ENCODE data around the gene RRP15. TPM values are rescaled to one million over a fixed set of nuclear protein-coding genes. Genes with fewer than 3 reads are reported as not detected.
A peak's percentile ranks its signal among the peaks of the same experiment; 100 is the strongest.

RRP15 gene
- total and polyA plus RNA-seq, 9 of the 15 experiments (the other 6 are each of a cell fraction or from before 2014, with no cell fraction given), result 9.5 to 58.1 (median 29.3) TPM

DNA sequence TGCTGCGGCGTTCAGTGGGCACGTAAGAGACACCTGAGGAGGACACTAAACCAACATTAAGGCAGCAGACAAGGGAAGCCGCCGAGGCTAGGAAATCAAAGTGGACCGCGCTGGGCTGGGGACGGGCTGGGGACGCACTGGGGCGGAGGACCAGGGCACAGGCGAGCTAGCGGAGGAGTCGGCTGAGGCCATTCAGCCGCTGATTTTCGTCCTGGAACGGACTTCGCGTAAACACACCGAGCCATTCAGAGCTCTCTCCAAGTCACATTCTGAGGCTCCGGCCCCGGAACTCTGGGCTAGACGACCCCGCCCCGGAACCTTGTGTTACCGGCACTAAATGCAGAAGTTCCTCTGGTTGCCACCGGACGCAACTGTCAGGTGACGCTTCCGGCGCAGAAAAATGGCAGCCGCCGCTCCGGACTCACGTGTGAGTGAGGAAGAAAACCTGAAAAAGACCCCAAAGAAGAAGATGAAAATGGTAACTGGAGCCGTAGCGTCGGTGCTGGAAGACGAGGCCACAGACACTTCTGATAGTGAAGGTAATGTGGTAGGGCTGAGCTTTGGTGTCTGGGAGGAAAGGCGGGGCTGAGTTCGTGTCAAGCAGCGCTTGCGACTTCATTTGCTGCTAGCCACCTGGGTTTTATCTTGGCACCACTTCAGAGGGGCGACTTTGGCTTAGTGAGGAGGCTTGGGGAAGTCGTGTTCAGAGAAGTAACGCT lies at the start of gene RRP15 (continued):
- no peak for TF ChIP-seq XRCC4 (IDR thresholded peaks at IDR 0.05; ENCODE audit: extremely low read depth, insufficient read depth, insufficient read length)
- TF ChIP-seq IFI16 (CRISPR knock-in tag; IDR thresholded peaks at IDR 0.05), result no peak
- TF ChIP-seq DMBX1 (CRISPR knock-in tag; IDR thresholded peaks at IDR 0.05; ENCODE audit: borderline replicate concordance), result 0 out of 2 replicates have a peak, but pooled peaks have one; percentile 40
- no peak for TF ChIP-seq ZNF507 (tag; conservative IDR thresholded peaks at IDR 0.05)
- TF ChIP-seq C11orf30 (IDR thresholded peaks at IDR 0.05; ENCODE audit: low read depth), result peak; percentile 100
- peak; percentile 64; the same call in 1 of the 2 replicates for TF ChIP-seq ZNF740 (CRISPR knock-in tag; IDR thresholded peaks at IDR 0.05)
- no peak for TF ChIP-seq ZNF740 (tag; IDR thresholded peaks at IDR 0.05)
- TF ChIP-seq, protein P1, sequence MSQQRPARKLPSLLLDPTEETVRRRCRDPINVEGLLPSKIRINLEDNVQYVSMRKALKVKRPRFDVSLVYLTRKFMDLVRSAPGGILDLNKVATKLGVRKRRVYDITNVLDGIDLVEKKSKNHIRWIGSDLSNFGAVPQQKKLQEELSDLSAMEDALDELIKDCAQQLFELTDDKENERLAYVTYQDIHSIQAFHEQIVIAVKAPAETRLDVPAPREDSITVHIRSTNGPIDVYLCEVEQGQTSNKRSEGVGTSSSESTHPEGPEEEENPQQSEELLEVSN (IDR thresholded peaks at IDR 0.05; ENCODE audit: borderline replicate concordance in 1 of 2, extremely low read depth in 1 of 2, insufficient read depth in 1 of 2, insufficient read length in 1 of 2, low read depth in 1 of 2, low read length in 1 of 2, poor library complexity in 1 of 2, severe bottlenecking in 1 of 2), result peak; percentile 25 to 74
- no peak for TF ChIP-seq NCOA4 (IDR thresholded peaks at IDR 0.05; ENCODE audit: partially characterized antibody)
- TF ChIP-seq, protein P2, sequence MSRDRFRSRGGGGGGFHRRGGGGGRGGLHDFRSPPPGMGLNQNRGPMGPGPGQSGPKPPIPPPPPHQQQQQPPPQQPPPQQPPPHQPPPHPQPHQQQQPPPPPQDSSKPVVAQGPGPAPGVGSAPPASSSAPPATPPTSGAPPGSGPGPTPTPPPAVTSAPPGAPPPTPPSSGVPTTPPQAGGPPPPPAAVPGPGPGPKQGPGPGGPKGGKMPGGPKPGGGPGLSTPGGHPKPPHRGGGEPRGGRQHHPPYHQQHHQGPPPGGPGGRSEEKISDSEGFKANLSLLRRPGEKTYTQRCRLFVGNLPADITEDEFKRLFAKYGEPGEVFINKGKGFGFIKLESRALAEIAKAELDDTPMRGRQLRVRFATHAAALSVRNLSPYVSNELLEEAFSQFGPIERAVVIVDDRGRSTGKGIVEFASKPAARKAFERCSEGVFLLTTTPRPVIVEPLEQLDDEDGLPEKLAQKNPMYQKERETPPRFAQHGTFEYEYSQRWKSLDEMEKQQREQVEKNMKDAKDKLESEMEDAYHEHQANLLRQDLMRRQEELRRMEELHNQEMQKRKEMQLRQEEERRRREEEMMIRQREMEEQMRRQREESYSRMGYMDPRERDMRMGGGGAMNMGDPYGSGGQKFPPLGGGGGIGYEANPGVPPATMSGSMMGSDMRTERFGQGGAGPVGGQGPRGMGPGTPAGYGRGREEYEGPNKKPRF (IDR thresholded peaks at IDR 0.05; ENCODE audit: low read depth, low read length), result no peak
- TF ChIP-seq ZNF175 (CRISPR knock-in tag; IDR thresholded peaks at IDR 0.05; ENCODE audit: low read depth), result 0 out of 2 replicates have a peak, but pooled peaks have one; percentile 54
- TF ChIP-seq SMAD2 (IDR thresholded peaks at IDR 0.05; ENCODE audit: low read depth, low read length), result no peak
- peak; percentile 76 for TF ChIP-seq NEUROD1 (IDR thresholded peaks at IDR 0.05; ENCODE audit: borderline replicate concordance, low read depth, low read length, partially characterized antibody)
- no peak for TF ChIP-seq ZNF395 (CRISPR knock-in tag; IDR thresholded peaks at IDR 0.05)
- TF ChIP-seq DLX4 (CRISPR knock-in tag; IDR thresholded peaks at IDR 0.05), result no peak
- no peak for TF ChIP-seq ZNF57 (CRISPR knock-in tag; IDR thresholded peaks at IDR 0.05)
- TF ChIP-seq ZNF232 (CRISPR knock-in tag; IDR thresholded peaks at IDR 0.05), result no peak
- TF ChIP-seq ZNF764 (CRISPR knock-in tag; IDR thresholded peaks at IDR 0.05; ENCODE audit: low read depth), result no peak
- TF ChIP-seq HSF4 (CRISPR knock-in tag; IDR thresholded peaks at IDR 0.05; ENCODE audit: borderline replicate concordance), result 0 out of 2 replicates have a peak, but pooled peaks have one; percentile 53
- TF ChIP-seq NCOA2 (IDR thresholded peaks at IDR 0.05; ENCODE audit: partially characterized antibody in 2 of 2), result no peak

All from K562 (cell line).